GM18519 (cell line): ENCODE data around the gene SLC1A4.
"Not testable (repeated sequence)": the region's sequence is repeated elsewhere in the genome, so short reads cannot be mapped to it uniquely, and the experiment has no call there.

Experiments used
- ATAC-seq: cut with Tn5 transposase; IDR thresholded peaks from one replicate; pipeline ENCODE4 v1.9.1; 2021; ENCODE audit warnings: mild to moderate bottlenecking, moderate library complexity; ENCODE audit not compliant: unreplicated experiment, low FRiP score

The SLC1A4 gene

GRCh38 chr2:64989982-64990614, 899 bp downstream of the SLC1A4 start:
- ATAC-seq: no peak

GRCh38 chr2:64990876-64991275, 1.7 kb downstream of the SLC1A4 start:
- ATAC-seq: no peak

GRCh38 chr2:64992218-64992617, 3.0 kb downstream of the SLC1A4 start:
- ATAC-seq: no peak

- no peak for ATAC-seq
These were observed 3.8 kb downstream of the SLC1A4 start for GRCh38 chr2:64992990-64993389.

- no peak for ATAC-seq
These were observed 5.8 kb downstream of the SLC1A4 start for GRCh38 chr2:64995041-64995440.

- no peak for ATAC-seq
These were observed 7.7 kb downstream of the SLC1A4 start for GRCh38 chr2:64996871-64997307.

- ATAC-seq: no peak
These were observed 9.5 kb downstream of the SLC1A4 start for GRCh38 chr2:64998658-64999061.

GRCh38 chr2:64999754-65000153, 10.6 kb downstream of the SLC1A4 start:
- ATAC-seq: no peak

- ATAC-seq: no peak
These were observed 11.4 kb downstream of the SLC1A4 start for GRCh38 chr2:65000644-65001043.

- ATAC-seq: no peak
These were observed 13.8 kb downstream of the SLC1A4 start for GRCh38 chr2:65003037-65003436.

GRCh38 chr2:65004232-65004631, 15.0 kb downstream of the SLC1A4 start:
- not testable (repeated sequence) for ATAC-seq

- ATAC-seq: no peak
These were observed 24.6 kb downstream of the SLC1A4 start for GRCh38 chr2:65013776-65014175.

- ATAC-seq: no peak
These were observed 26.5 kb downstream of the SLC1A4 start for GRCh38 chr2:65015731-65016130.

- ATAC-seq: no peak
These were observed 27.6 kb downstream of the SLC1A4 start for GRCh38 chr2:65016789-65017188.

GRCh38 chr2:65017335-65017734, 28.1 kb downstream of the SLC1A4 start:
- no peak for ATAC-seq

GRCh38 chr2:65018141-65018582, 29.0 kb downstream of the SLC1A4 start:
- no peak for ATAC-seq

GRCh38 chr2:65019010-65019409, 29.8 kb downstream of the SLC1A4 start:
- ATAC-seq: no peak

- no peak for ATAC-seq
These were observed 30.5 kb downstream of the SLC1A4 start for GRCh38 chr2:65019675-65020195.

- ATAC-seq: not testable (repeated sequence)
These were observed 31.1 kb downstream of the SLC1A4 start for GRCh38 chr2:65020251-65020650.

- ATAC-seq: no peak
These were observed 31.8 kb downstream of the SLC1A4 start for GRCh38 chr2:65020943-65021528.

GRCh38 chr2:65021709-65022108, 32.5 kb downstream of the SLC1A4 start:
- ATAC-seq: no peak

GRCh38 chr2:65022189-65022588, 33.0 kb downstream of the SLC1A4 start:
- no peak for ATAC-seq
